K562 (cell line): ENCODE measurements around the gene AMPD1. TPM values are rescaled to one million over a fixed set of nuclear protein-coding genes. Genes with fewer than 3 reads are reported as not detected.

Experiments
- ATF2 ChIP-seq: sonication (generic); formaldehyde crosslinking; IDR thresholded peaks from 2 replicates; pipeline ENCODE4 v1.8.1; 2022; ENCODE audit warnings: missing genetic modification reagents
- CTCF ChIP-seq, 3 experiments: IDR thresholded peaks in 2 of 3; conservative IDR thresholded peaks in 1 of 3; 2 replicates each; pipeline ENCODE4 v1.5.1; 2011 to 2012; ENCODE audit warnings: low read length in 3 of 3, mild to moderate bottlenecking in 3 of 3, control low read depth in 2 of 3, improper control_type of control experiment in 1 of 3, inconsistent platforms in 1 of 3, low read depth in 1 of 3, mixed read lengths in 1 of 3, moderate library complexity in 1 of 3; ENCODE audit not compliant: insufficient read depth in 2 of 3
- MEF2A ChIP-seq: IDR thresholded peaks from 2 replicates; pipeline ENCODE4 v1.6.1; 2011; ENCODE audit warnings: low read depth, mild to moderate bottlenecking, low read length, moderate library complexity; ENCODE audit not compliant: control insufficient read depth
- MTF1 ChIP-seq: fragments of 250-450 bp; sonication (Bioruptor Pico); IDR thresholded peaks from 2 replicates; pipeline ENCODE4 v1.9.0; 2021; ENCODE audit warnings: moderate library complexity, mild to moderate bottlenecking, inconsistent platforms, borderline replicate concordance
- RAD21 ChIP-seq, 2 experiments: fragments of 250-450 bp in 1 of 2; fragments of 450-650 bp in 1 of 2; sonication (Bioruptor Pico) in 1 of 2; formaldehyde crosslinking in 1 of 2; IDR thresholded peaks in 1 of 2; conservative IDR thresholded peaks in 1 of 2; 2 replicates each; pipeline versions ENCODE4 v1.4.0 to v1.8.0; 2020 to 2022; ENCODE audit warnings: mild to moderate bottlenecking in 2 of 2, moderate library complexity in 1 of 2
- RBM25 ChIP-seq: fragments of 200-400 bp; formaldehyde crosslinking; IDR thresholded peaks from 2 replicates; pipeline ENCODE4 v1.6.1; 2018; ENCODE audit warnings: low read length, low read depth, moderate library complexity; ENCODE audit not compliant: severe bottlenecking
- ZNF41 ChIP-seq: fragments of 250-450 bp; sonication (Bioruptor Pico); conservative IDR thresholded peaks from 2 replicates; pipeline ENCODE4 v1.4.0; 2020; ENCODE audit warnings: mild to moderate bottlenecking
- polyA plus RNA-seq, 8 experiments: library from polyadenylated mRNA; depleted of rRNA in 4 of 8; stranded (reverse) in 5 of 8; unstranded in 3 of 8; fragments of >200 nt; fragmentation: Nextera tagmentation in 2 of 8; fragmentation: Illumina TruSeq in 1 of 8; extraction: Ambion mirVana in 2 of 8; extraction: Trizol in 1 of 8; gene quantifications; 2 replicates each; pipeline versions ENCODE4 v1.2.1 to v1.2.3, GENCODE V29; 2011 to 2014; ENCODE audit warnings: inconsistent platforms in 1 of 8, missing spikeins in 1 of 8
- total RNA-seq, 7 experiments: library from RNA; depleted of rRNA in 6 of 7; stranded (reverse); fragments of >200 nt in 6 of 7; fragmentation: Illumina TruSeq in 2 of 7; extraction: Trizol in 2 of 7; gene quantifications; 2 replicates each; pipeline versions ENCODE4 v1.2.1 to v1.2.3, GENCODE V29; 2011 to 2021; ENCODE audit warnings: low replicate concordance in 1 of 7

Gene AMPD1
- total and polyA plus RNA-seq, 9 of the 15 experiments (the other 6 are each of a cell fraction or from before 2014, with no cell fraction given), result 0.04 to 0.17 TPM; not detected in 7

GRCh38 chr1:114671011-114671938 lies 24.1 kb downstream of the AMPD1 start (continued):
- TF ChIP-seq RBM25, result peak; percentile 37
- peak; percentile 36 to 50; a peak in 3 of 4 replicates for TF ChIP-seq RAD21 (CRISPR knock-in tag; conservative IDR thresholded peaks at IDR 0.05 in 1 of 2, IDR thresholded peaks at IDR 0.05 in 1 of 2)
- no peak for TF ChIP-seq ZNF41 (CRISPR knock-in tag)
- no peak for TF ChIP-seq ATF2 (CRISPR knock-in tag)
- peak in 1 of 3 experiments; percentile 32; a peak in 3 of 6 replicates for TF ChIP-seq CTCF (IDR thresholded peaks at IDR 0.05 in 2 of 3, conservative IDR thresholded peaks at IDR 0.05 in 1 of 3; ENCODE audit: insufficient read depth in 2 of 3, low read depth in 1 of 3, low read length in 3 of 3)
- TF ChIP-seq MEF2A, result no peak
- TF ChIP-seq MTF1 (CRISPR knock-in tag), result no peak
- TF ChIP-seq, all 486 proteins: peak for 7
